ENCODE results near the gene LMNB1. TPM values are rescaled to one million over a fixed set of nuclear protein-coding genes. Genes with fewer than 3 reads are reported as not detected.
A peak's percentile ranks its signal among the peaks of the same experiment; 100 is the strongest.
"Not testable (repeated sequence)": the region's sequence is repeated elsewhere in the genome, so short reads cannot be mapped to it uniquely, and the experiment has no call there.

The LMNB1 gene
- total RNA-seq, 2 donors from 2014 or later, result 23.2 to 51.1 TPM

DNA sequence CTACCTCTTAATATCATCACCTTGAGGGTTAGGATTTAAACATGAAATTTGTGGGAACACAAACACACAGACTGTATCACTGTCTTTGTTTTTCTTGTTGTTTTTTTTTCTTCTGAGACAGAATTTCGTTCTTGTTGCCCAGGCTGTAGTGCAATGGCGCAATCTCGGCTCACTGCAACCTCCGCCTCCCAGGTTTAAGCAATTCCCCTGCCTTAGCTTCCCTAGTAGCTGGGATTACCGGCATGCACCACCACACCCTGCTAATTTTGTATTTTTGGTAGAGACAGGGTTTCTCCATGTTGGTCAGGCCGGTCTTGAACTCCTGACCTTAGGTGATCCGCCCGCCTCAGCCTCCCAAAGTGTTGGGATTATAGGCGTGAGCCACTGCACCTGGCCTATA is 36.9 kb downstream of the LMNB1 start:
- DNase-seq; intact Hi-C loops (cut with DNase I, micrococcal nuclease); ATAC-seq: not testable (repeated sequence)

- intact Hi-C loops (cut with DNase I, micrococcal nuclease), result no loop called here
- DNase-seq, result no peak
These were observed 37.9 kb downstream of the LMNB1 start for GRCh38 chr5:126814721-126815404.

DNA sequence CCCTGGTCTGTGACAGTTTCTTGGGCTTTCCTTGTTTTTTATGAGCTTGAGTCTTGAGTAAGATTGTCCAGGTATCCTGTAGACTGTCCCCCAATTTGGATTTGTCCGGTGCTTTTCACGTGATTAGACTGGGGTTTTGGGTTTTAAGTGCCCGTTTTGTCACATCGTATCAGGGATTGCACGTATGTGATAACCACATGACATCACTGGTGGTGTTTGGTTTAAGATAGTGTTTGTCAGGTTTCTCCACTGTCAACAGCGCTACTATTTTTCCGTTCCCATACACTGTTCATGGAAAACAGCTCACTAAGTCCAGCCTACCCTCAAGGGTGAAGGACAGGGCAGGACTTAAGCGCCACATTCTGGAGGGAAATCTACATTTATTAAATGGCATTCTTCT is 39.7 kb downstream of the LMNB1 start:
- ATAC-seq (no peak), DNase-seq (no peak)
- intact Hi-C loops (cut with DNase I, micrococcal nuclease), result no loop called here

More at GRCh38 chr5:126814721-126815404, 37.9 kb downstream of the LMNB1 start:
- no peak for ATAC-seq

DNA sequence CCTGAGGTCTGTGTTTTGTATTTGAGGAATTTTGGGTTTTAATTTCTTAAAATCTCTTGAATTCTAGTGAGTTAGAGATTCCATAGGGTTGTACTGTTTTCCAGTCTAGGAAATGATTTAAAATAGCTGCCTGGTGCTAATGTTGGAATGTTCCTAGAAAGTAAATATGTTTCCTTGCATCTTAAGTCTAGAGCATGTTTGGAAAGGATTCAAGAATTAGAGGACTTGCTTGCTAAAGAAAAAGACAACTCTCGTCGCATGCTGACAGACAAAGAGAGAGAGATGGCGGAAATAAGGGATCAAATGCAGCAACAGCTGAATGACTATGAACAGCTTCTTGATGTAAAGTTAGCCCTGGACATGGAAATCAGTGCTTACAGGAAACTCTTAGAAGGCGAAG is 41.8 kb downstream of the LMNB1 start:
- intact Hi-C loops (cut with DNase I, micrococcal nuclease), result no loop called here
- ATAC-seq, result no peak
- DNase-seq, result no peak

- no peak for DNase-seq
- intact Hi-C loops (cut with DNase I, micrococcal nuclease), result no loop called here
- ATAC-seq, result no peak
These were observed 42.3 kb downstream of the LMNB1 start for GRCh38 chr5:126819253-126819652.

DNA sequence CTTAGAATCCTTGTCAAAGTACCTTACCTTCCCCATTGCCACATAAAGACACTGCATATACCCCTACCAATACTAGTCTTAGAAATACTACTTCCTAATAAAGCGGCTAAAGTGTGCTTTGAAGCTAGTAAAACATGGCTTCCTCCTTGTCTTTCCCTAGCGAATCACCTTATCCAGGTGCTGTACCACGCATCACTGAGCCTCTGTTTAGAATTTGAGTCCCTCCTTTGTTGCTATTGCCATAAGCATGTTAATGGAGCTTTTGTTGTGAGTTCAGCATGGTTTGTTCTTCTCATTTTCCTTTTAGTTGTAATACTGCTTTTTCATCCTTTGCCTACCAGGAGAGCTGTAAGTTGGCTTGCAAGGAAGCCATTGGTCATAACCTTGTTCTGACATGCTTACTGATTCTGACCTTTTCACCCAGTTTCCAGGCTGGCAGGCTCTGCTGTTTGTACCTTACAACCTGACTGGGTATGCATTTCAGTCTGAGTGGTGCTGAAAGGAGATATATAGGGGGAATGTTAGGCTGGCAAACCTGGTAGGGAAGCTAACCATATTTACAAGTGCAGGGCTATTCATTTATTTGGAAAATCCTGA is 49.8 kb downstream of the LMNB1 start:
- intact Hi-C loops (cut with DNase I, micrococcal nuclease), result no loop called here
- no peak for DNase-seq
- ATAC-seq, result no peak

- DNase-seq (no peak), ATAC-seq (no peak)
- intact Hi-C loops (cut with DNase I, micrococcal nuclease), result no loop called here
These were observed 52.2 kb downstream of the LMNB1 start for GRCh38 chr5:126829098-126829497.

GRCh38 chr5:126830061-126830460 is 53.1 kb downstream of the LMNB1 start:
- intact Hi-C loops (cut with DNase I, micrococcal nuclease), result no loop called here
- ATAC-seq (no peak), DNase-seq (no peak)

DNA sequence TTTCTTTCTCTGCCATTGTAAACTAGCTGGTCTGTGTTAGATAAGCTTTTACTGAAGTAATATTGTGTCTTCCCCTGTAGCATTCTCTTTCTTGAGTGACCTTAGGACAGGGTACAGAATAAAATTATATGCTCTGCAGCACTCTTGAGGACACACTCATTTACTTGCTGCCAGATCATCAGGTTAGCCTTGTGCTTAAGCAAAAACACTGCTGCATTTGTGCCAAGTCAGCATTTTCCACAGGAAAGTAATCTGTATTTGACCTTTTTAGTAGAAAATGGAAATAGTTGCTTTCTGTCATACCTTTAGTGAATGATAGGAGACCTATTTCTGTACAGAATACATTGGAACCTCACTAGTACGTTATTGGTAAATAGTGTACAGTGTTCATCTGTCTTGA is 54.2 kb downstream of the LMNB1 start:
- DNase-seq, result no peak
- intact Hi-C loops (cut with DNase I, micrococcal nuclease), result no loop called here
- no peak for ATAC-seq

DNA sequence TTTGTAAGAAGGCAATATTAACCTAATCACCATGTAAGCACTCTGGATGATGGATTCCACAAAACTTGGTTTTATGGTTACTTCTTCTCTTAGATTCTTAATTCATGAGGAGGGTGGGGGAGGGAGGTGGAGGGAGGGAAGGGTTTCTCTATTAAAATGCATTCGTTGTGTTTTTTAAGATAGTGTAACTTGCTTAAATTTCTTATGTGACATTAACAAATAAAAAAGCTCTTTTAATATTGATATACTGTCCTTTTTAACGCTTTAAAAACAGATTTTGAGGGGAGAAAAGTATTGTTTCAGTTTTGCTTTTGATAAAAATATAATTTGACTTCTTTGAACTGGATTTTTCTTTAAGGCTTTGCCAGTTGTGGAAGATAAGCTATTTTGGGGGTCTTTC is 59.8 kb downstream of the LMNB1 start:
- no peak for DNase-seq
- intact Hi-C loops (cut with DNase I, micrococcal nuclease), result no loop called here
- no peak for ATAC-seq

GRCh38 chr5:126837242-126837641 is 60.3 kb downstream of the LMNB1 start:
- ATAC-seq, result no peak
- intact Hi-C loops (cut with DNase I, micrococcal nuclease), result no loop called here

GRCh38 chr5:126837906-126838539 is 61.1 kb downstream of the LMNB1 start:
- no peak for DNase-seq
- intact Hi-C loops (cut with DNase I, micrococcal nuclease), result no loop called here
- peak; percentile 60 for ATAC-seq

More at GRCh38 chr5:126837242-126837641, 60.3 kb downstream of the LMNB1 start:
- DNase-seq, result no peak

DNA sequence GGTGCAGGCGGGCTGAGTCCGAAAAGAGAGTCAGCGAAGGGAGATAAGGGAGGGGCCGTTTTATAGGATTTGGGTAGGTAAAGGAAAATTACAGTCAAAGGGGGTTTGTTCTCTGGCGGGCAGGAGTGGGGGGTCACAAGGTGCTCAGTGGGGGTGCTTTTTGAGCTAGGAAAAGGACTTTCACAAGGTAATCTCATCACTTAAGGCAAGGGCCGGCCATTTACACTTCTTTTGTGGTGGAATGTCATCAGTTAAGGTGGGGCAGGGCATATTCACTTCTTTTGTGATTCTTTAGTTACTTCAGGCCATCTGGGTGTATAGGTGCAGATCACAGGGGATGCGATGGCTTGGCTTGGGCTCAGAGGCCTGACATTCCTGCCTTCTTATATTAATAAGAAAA is 62.5 kb downstream of the LMNB1 start:
- ATAC-seq; intact Hi-C loops (cut with DNase I, micrococcal nuclease); DNase-seq: not testable (repeated sequence)

DNA sequence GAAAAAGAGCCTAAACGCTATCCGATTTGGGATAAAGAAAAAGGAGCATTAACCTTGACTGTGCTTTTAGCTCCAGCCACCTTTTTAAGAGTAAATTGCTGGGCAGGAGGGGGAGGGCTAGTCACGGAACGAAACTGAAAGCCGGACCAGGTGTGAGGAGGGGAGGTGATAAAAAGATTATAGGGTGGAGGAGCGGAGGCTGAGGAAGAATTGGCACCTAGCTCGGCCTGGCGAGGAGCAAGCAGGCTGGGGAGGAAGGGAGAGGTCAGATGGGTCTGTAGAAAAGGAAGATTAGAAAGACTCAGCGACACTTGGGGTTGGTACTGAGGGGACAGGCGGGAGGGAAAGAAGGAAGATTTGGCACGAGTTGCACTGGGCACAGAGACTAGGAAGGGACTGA is 66.4 kb downstream of the LMNB1 start:
- DNase-seq; ATAC-seq; intact Hi-C loops (cut with DNase I, micrococcal nuclease): not testable (repeated sequence)

GRCh38 chr5:126845470-126846070 is 68.6 kb downstream of the LMNB1 start:
- peak; percentile 95 for ATAC-seq
- intact Hi-C loops (cut with DNase I, micrococcal nuclease), result not testable (repeated sequence)
- peak; percentile 55 to 84 for DNase-seq

GRCh38 chr5:126846344-126846743 is 69.4 kb downstream of the LMNB1 start:
- intact Hi-C loops (cut with DNase I, micrococcal nuclease), result no loop called here
- ATAC-seq (peak; percentile 35), DNase-seq (no peak)

DNA sequence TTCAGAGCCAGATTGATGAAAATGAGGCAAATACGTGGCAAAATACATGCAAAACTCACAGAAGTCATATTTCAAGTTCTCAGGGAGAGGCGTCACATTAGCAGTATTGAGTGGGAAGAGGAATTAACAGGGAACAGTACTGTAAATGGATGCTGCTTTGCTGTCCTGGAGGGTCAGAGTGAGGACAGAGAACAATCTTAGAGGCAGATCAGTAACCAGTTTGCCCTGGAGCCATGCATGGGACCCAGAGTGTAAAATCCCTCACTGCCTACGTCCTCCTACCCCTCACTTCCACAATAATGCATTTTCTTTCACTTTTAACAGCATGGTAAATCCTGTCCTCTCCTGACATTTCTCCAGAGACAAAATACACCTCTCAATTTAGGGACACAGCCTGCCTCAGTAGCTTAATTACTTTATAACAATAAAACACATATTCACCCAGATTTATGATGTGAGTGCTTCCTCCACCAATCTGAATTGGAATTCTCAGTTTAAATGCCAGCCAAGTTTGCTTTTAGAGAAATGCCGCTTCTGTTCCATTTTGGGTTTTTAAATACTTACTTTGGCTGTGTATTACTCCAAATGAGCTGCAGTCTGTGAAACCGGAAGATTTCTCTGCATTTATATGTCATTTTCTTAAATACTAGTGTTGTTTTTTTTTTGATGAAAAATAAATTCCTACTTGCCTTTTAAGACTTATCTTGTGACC is 70.0 kb downstream of the LMNB1 start:
- ATAC-seq (peak; percentile 52), DNase-seq (no peak)
- intact Hi-C loops (cut with DNase I, micrococcal nuclease), result no loop called here

DNA sequence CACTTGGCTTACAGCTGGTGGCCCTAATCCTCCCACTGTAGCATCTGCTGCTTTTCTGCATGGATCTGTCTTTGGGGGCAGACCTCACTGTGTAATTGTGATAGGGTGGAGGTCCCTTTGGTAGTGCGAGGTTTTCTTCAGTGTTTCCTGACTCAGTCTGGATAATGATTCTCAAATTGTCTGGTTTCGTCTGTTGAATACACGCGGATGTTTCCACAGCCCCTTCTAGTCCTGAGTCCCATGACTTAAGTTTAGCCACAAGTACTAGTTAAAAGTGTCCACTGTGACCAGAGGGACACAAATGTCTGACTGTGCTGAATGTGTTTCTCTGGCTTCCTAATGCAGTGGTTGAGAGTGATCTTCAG is 70.5 kb downstream of the LMNB1 start:
- intact Hi-C loops (cut with DNase I, micrococcal nuclease), result no loop called here
- DNase-seq (no peak), ATAC-seq (no peak)

- peak; percentile 20 for ATAC-seq
- no peak for DNase-seq
- intact Hi-C loops (cut with DNase I, micrococcal nuclease), result no loop called here
These were observed 70.9 kb downstream of the LMNB1 start for GRCh38 chr5:126847826-126848251.
